ENCODE results near the gene HOXD10.

- TF ChIP-seq EZH2 (IDR thresholded peaks at IDR 0.05; ENCODE audit: insufficient read depth, poor library complexity, severe bottlenecking), result no peak
- TF ChIP-seq EZH2phosphoT487 (IDR thresholded peaks at IDR 0.05; ENCODE audit: insufficient read depth, low read depth), result peak; percentile 60; the same call in 1 of the 2 replicates
Observed at GRCh38 chr2:176081837-176082524, 34.6 kb upstream of the HOXD10 start.

Measured in GM23248 (cell line).